HG03460 (cell line): ENCODE data around the gene GJB2.

Source experiments
- ATAC-seq: cut with Tn5 transposase; IDR thresholded peaks from one replicate; pipeline ENCODE4 v1.9.1; 2021; ENCODE audit not compliant: unreplicated experiment

The GJB2 gene

DNA sequence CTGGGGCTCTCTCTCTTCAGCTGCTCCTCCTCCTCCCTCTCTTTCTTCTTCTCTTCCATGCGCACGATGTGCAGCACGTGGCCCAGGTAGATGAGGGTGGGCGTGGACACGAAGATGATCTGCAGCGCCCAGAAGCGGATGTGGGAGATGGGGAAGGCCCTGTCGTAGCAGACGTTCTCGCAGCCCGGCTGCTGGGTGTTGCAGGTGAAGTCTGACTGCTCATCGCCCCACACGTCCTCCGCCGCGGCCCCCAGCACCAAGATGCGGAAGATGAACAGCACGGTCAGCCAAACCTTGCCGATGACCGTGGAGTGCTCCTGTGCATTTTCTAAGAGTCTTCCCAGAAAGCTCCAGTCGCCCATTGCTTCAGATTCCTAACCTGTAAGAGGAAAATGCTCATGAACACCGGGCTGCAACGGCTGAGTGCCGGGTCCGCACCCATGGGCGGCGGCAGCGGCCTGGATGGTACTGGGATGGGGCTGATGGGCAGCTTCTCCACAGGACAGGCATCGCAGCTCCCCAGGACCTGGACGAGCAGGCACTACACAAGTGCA lies 49.7 kb downstream of the GJB2 start:
- ATAC-seq, result no peak

DNA sequence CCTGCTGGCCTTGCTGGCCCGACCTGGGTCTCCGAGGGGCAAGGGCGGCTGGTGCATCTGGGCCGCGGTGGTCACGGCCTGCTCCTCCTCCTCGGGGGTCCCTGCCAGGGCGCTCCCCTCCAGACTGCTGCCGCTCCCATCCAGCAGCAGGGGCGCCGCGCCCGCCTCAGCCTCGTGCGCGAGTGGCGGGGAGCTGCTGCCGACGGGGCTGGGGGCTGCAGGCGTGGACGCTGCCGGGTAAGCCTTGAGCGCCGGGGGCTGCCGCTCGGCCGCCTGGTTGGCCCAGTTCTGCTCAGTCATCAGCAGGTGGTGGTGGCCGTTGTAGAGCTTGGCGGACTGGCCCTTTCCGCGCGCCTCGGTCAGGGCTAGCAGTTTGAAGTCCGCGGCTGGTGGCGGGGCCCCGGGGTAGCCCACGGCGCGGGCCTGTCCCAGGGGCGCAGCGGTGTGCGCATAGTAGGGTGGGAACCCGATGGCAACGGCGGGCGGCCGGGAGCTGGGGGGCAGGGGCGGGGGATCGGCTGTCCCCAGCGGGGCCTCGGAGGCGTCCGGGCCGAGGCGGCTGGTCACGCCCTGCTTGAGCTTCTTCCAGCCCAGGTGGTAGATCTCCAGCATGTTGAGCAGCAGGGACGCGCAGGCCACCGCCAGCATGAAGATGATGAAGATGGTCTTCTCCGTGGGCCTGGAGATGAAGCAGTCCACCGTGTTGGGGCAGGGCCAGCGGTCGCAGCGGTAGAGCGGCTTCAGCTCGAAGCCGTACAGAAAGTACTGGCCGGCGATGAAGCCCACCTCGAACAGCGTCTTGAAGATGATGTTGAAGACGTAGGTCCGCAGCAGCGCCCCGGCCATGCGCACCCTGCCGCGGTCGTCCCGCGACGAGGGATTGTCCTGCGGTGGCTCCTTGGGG lies 50.5 kb downstream of the GJB2 start:
- ATAC-seq, result no peak

DNA sequence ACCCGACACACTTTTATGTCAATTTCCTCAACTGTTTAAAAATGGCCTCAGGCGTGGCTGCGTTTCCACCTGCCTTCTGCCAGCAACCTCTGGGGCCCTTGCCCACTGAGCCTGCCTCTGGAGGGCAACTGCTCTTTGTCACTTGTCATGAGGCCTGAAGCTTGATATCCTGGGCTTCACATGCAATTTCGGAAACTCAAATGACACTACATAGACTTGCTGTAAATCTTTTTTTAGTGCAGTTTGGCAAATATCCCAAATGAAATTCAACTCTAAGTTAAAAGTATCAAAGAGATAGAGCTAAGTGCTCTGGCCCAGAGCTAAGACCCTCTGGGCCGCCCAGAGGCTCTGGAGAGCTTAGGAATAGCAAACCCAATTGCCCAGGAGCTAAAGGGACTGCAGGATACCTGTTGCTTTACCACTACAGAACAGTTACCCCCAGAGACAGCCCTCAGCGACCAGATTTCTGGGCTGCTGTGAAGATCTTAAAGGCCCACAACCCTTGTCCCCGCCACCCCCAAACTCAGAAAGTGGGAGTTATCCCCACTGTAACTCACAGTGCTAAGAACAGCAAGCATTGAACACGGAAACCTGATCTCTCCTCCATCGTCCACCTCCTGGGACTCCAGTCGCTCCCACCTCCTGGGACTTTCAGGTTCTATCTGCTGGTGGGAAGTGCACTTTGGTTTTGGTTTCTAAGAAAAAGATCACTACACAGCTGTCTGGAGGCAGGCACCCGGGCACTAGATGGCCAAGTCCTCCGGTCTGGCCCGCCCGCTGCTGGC lies 51.3 kb downstream of the GJB2 start:
- no peak for ATAC-seq

DNA sequence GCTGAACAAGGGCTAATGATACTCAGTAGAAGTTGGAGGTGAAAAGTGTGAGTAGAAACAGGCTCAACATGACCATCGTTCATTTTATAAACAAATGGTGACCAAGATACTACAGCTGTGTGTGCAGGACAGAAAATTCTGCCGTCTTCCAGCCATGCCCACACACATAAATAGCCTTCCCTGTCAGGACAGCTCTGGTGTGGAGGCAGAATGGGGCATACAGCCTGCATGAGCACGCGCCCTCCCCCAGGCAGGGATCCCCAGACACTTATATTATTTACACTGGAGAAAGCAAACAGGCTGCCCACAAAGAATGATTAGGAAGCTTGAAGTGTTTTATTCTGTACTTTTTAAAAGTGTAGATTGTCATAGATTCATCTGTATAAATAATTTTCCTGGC lies 52.3 kb downstream of the GJB2 start:
- no peak for ATAC-seq

DNA sequence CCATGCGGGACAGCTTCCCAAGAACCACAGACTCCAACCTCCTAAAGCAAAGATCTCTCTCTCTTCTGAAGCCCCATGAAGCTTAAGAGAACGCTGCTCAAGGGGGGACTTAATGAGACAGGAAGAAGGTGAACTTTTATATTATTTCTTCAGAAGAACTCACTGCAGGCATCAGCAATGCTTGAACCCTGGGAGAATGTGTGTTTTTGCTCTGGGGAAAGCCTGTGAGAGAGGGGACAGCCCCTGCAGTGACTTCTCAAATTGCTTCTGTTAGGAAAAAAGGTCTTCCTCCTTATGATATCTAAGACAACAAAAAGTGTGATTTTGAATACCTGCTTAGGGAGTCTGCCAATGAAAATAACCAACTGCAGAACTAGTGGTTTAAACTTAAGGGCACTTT lies 54.9 kb downstream of the GJB2 start:
- no peak for ATAC-seq
